MCF 10A (cell line): ENCODE data around the gene DLX4. TPM values are rescaled to one million over a fixed set of nuclear protein-coding genes. Genes with fewer than 3 reads are reported as not detected.

Source experiments
- BruUV-seq: library from RNA; stranded (reverse); fragments of 400-500 nt; replicated peaks from 2 replicates; lab custom pipeline; 2021; lab: Mats Ljungman, UMichigan
- CTCF ChIA-PET: fragments of 300-600 bp; sonication (Branson Sonifier 250); formaldehyde crosslinking; extraction: SDS; loops from one replicate; lab custom pipeline; 2021; ENCODE audit warnings: antibody characterized with exemption, inconsistent platforms; lab: Yijun Ruan, JAX
- POLR2A ChIA-PET: fragments of 300-600, 350-650 bp; sonication (Branson Sonifier 250); formaldehyde crosslinking; extraction: SDS; loops from one replicate; lab custom pipeline; 2020; ENCODE audit warnings: antibody characterized with exemption, inconsistent platforms; lab: Yijun Ruan, JAX
- DNase-seq: peaks from one replicate; pipeline ENCODE4 v3.0.0-alpha.2; 2018; ENCODE audit not compliant: unreplicated experiment
- H3K27ac Mint-ChIP-seq: one replicate; pipeline ENCODE4 v1.8.0; 2022; ENCODE audit warnings: mild to moderate bottlenecking, low read depth, mixed read lengths; ENCODE audit not compliant: unreplicated experiment
- H3K27me3 Mint-ChIP-seq: one replicate; pipeline ENCODE4 v1.8.0; 2022; ENCODE audit warnings: mixed read lengths; ENCODE audit not compliant: insufficient read depth, unreplicated experiment
- H3K36me3 Mint-ChIP-seq: one replicate; pipeline ENCODE4 v1.8.0; 2022; ENCODE audit warnings: mild to moderate bottlenecking, moderate library complexity, mixed read lengths; ENCODE audit not compliant: insufficient read depth, unreplicated experiment
- H3K4me1 Mint-ChIP-seq: one replicate; pipeline ENCODE4 v1.8.0; 2022; ENCODE audit warnings: mixed read lengths; ENCODE audit not compliant: insufficient read depth, unreplicated experiment
- H3K4me3 Mint-ChIP-seq: one replicate; pipeline ENCODE4 v1.8.0; 2022; ENCODE audit warnings: mild to moderate bottlenecking, moderate library complexity, mixed read lengths; ENCODE audit not compliant: unreplicated experiment
- H3K9me3 Mint-ChIP-seq: one replicate; pipeline ENCODE4 v1.8.0; 2022; ENCODE audit warnings: mixed read lengths; ENCODE audit not compliant: unreplicated experiment
- CTCF ChIP-seq: fragments of 200-600 bp; IDR thresholded peaks from one replicate; pipeline ENCODE4 v1.8.0; 2022; ENCODE audit warnings: antibody characterized with exemption, mild to moderate bottlenecking; ENCODE audit not compliant: unreplicated experiment
- intact Hi-C: fragments of 100-400 bp; cut with micrococcal nuclease; formaldehyde crosslinking; loops from 2 replicates; pipeline ENCODE4 v1.14.1; 2022
- total RNA-seq: library from RNA; stranded (reverse); gene quantifications from 2 replicates; pipeline ENCODE4 v1.2.3, GENCODE V29; 2022

Gene DLX4
- total RNA-seq, 1 experiment from 2014 or later: 0.56 TPM

- POLR2A ChIA-PET: interaction anchor here (0.7 to 5.4 kb wide), 2 partner anchors 9 to 40 kb away, joined by 3 to 34 read pairs; partner anchors contain the start of gene DLX4
- CTCF ChIA-PET: interaction anchor here (0.6 to 7.9 kb wide), 8 partner anchors 12 to 409 kb away, joined by 3 to 80 read pairs (median 4); partner anchors contain the start of gene DLX3
- Mint-ChIP-seq H3K27me3 (peaks cover 23% of the 10 kb centered on the region), H3K36me3 (no peaks in the 10 kb centered on the region), H3K27ac (no peak overlapping the region), H3K4me1 (peaks cover 21% of the 10 kb centered on the region), H3K9me3 (no peaks in the 10 kb centered on the region), H3K4me3 (no peak overlapping the region)
- no peak for DNase-seq
- intact Hi-C loops: no loop called here
- TF ChIP-seq CTCF: no peak
- BruUV-seq: no TSS peak
These were observed 7.8 kb downstream of the DLX4 start for GRCh38 chr17:49976828-49977202.

- no peak for TF ChIP-seq CTCF
- H3K27ac Mint-ChIP-seq: no peak overlapping the region
- CTCF ChIA-PET: interaction anchor here (0.7 to 7.9 kb wide), 9 partner anchors 11 to 350 kb away, joined by 3 to 80 read pairs (median 4); partner anchors contain the start of gene DLX3
- H3K4me1 Mint-ChIP-seq: peaks cover 21% of the 10 kb centered on the region
- no peak for DNase-seq
- H3K36me3 Mint-ChIP-seq: no peaks in the 10 kb centered on the region
- H3K9me3 Mint-ChIP-seq: no peaks in the 10 kb centered on the region
- H3K27me3 Mint-ChIP-seq: peaks cover 19% of the 10 kb centered on the region
- intact Hi-C loops: no loop called here
- no TSS peak for BruUV-seq
- H3K4me3 Mint-ChIP-seq: no peak overlapping the region
- POLR2A ChIA-PET: interaction anchor here (0.6 to 5.4 kb wide), 3 partner anchors 10 to 28 kb away, joined by 3 to 34 read pairs (median 7); partner anchors contain the start of gene DLX4
These were observed 8.7 kb downstream of the DLX4 start for GRCh38 chr17:49977463-49978389.

GRCh38 chr17:49978501-49978900 lies 9.5 kb downstream of the DLX4 start:
- Mint-ChIP-seq H3K4me3 (no peak overlapping the region), H3K9me3 (no peaks in the 10 kb centered on the region), H3K27me3 (peaks cover 12% of the 10 kb centered on the region), H3K36me3 (no peaks in the 10 kb centered on the region), H3K4me1 (peaks cover 21% of the 10 kb centered on the region), H3K27ac (no peak overlapping the region)
- ChIA-PET CTCF (interaction anchor here (1.4 to 7.9 kb wide), 4 partner anchors 19 to 98 kb away, joined by 3 to 80 read pairs (median 21); partner anchors contain the start of gene DLX3), POLR2A (interaction anchor here (0.6 to 5.4 kb wide), 5 partner anchors 8 to 28 kb away, joined by 3 to 34 read pairs (median 4); partner anchors contain the start of gene DLX4)
- DNase-seq: no peak
- BruUV-seq: no TSS peak
- TF ChIP-seq CTCF: no peak
- intact Hi-C loops: no loop called here
